Fibroblast of the aortic adventitia (primary cell): ENCODE data around the gene CYP3A5. TPM values are rescaled to one million over a fixed set of nuclear protein-coding genes. Genes with fewer than 3 reads are reported as not detected.

Source experiments
- DNase-seq: peaks from one replicate; pipeline ENCODE4 v3.0.0-alpha.2; 2010; ENCODE audit warnings: low read depth
- H3K4me3 ChIP-seq: 2 replicates; pipeline ENCODE4 v1.5.1; 2011; ENCODE audit warnings: low read depth, mild to moderate bottlenecking, control low read depth, low read length, moderate library complexity
- total RNA-seq: library from RNA; depleted of rRNA; stranded (reverse); fragments of >200 nt; gene quantifications from 2 replicates; pipeline ENCODE4 v1.2.3, GENCODE V29; 2012; ENCODE audit warnings: low replicate concordance
- TF ChIP-seq, protein P1 (sequence below): IDR thresholded peaks from 2 replicates; pipeline ENCODE4 v1.5.1; 2011; ENCODE audit warnings: mild to moderate bottlenecking, low read length, control low read depth, inconsistent platforms; ENCODE audit not compliant: insufficient read depth

The CYP3A5 gene
- total RNA-seq, 1 donor, result 1.1 TPM

DNA sequence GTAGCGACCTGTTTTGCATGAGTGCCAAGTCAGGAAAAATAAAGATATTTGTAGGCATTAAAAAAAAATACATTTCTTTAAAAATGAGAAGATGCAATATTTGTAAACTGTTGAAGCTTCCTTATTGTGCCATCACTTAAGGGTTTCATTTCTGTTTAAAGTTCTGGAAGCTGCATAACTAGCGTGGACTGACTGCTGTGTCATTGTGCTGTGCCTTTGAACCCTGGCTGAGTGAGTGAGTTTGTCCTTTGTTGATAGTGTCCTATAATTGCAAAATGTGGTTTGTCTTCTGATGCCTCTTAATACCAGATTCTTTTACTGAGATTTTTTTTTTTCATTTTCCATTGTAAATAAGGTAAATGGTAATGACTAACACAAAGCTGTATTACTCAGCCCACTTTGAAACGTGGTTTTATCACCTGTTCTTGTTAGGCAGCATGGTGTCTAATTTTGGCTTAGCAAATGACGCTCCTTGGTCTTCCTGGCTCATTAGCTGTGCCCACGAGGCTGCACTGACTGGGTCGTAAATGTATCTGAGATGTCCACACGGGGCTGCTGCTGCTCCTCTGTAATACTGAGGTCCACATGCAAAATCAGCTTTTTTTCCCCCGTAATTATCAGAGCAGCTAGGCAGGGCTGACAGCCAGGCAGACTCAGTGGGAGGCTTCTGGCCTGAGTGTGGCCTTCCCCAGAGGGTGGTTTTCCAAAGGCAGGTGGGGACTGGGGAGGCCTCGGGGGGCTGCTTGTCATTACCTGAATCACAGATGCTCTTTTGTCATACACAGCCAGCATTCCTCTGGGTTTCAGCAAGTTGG lies 48.3 kb downstream of the CYP3A5 start:
- H3K4me3 ChIP-seq, result no peak overlapping the region
- TF ChIP-seq, protein P1, sequence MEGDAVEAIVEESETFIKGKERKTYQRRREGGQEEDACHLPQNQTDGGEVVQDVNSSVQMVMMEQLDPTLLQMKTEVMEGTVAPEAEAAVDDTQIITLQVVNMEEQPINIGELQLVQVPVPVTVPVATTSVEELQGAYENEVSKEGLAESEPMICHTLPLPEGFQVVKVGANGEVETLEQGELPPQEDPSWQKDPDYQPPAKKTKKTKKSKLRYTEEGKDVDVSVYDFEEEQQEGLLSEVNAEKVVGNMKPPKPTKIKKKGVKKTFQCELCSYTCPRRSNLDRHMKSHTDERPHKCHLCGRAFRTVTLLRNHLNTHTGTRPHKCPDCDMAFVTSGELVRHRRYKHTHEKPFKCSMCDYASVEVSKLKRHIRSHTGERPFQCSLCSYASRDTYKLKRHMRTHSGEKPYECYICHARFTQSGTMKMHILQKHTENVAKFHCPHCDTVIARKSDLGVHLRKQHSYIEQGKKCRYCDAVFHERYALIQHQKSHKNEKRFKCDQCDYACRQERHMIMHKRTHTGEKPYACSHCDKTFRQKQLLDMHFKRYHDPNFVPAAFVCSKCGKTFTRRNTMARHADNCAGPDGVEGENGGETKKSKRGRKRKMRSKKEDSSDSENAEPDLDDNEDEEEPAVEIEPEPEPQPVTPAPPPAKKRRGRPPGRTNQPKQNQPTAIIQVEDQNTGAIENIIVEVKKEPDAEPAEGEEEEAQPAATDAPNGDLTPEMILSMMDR, result peak; percentile 20
- peak; percentile 32 for DNase-seq

DNA sequence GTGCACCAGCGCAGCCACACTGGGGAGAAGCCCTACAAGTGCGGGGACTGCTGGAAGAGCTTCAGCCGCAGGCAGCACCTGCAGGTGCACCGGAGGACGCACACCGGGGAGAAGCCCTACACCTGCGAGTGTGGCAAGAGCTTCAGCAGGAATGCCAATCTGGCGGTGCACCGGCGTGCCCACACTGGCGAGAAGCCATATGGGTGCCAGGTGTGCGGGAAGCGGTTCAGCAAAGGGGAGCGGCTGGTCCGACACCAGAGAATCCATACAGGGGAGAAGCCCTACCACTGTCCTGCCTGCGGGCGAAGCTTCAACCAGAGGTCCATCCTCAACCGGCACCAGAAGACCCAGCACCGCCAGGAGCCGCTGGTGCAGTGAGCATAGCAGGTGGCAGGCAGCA lies 50.2 kb downstream of the CYP3A5 start:
- TF ChIP-seq, protein P1, result no peak
- DNase-seq, result no peak
- H3K4me3 ChIP-seq, result no peak overlapping the region

- TF ChIP-seq, protein P1, result no peak
- H3K4me3 ChIP-seq, result no peak overlapping the region
- no peak for DNase-seq
Observed at GRCh38 chr7:99628471-99629465, 51.0 kb downstream of the CYP3A5 start.

DNA sequence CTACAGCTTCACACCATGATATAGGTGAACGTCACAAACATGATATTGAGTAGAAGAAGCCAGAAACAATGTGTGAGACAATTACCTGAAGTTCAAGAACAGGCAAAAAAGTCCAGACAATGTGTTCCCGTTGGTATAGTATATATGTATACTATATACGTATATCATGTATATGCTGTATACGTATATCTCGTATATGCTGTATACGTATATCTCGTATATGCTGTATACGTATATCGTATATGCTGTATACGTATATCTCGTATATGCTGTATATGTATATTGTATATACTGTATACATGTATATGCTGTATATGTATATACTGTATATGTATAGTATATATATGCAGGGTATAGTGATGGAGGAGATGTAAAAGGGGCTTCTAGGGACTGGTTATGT lies 52.3 kb downstream of the CYP3A5 start:
- DNase-seq, result no peak
- TF ChIP-seq, protein P1, result no peak
- H3K4me3 ChIP-seq, result no peak overlapping the region

- TF ChIP-seq, protein P1, result no peak
- no peak overlapping the region for H3K4me3 ChIP-seq
- no peak for DNase-seq
Observed at GRCh38 chr7:99626661-99627060, 53.1 kb downstream of the CYP3A5 start.

- TF ChIP-seq, protein P1, result no peak
- no peak for DNase-seq
- H3K4me3 ChIP-seq, result no peak overlapping the region
Observed at GRCh38 chr7:99625961-99626360, 53.8 kb downstream of the CYP3A5 start.
